Muscle of leg (tissue), 11 donors: ENCODE results near the gene PIP5KL1. TPM values are rescaled to one million over a fixed set of nuclear protein-coding genes. Genes with fewer than 3 reads are reported as not detected.

Experiments used
- DNase-seq: peaks from one replicate; pipeline ENCODE4 v3.0.0; 2013
- H3K27ac ChIP-seq: one replicate; pipeline ENCODE4 v1.5.1; 2013; ENCODE audit warnings: mild to moderate bottlenecking, low read length, control low read depth
- H3K27me3 ChIP-seq: one replicate; pipeline ENCODE4 v1.6.1; 2013; ENCODE audit warnings: low read length; ENCODE audit not compliant: control insufficient read depth, insufficient read depth
- H3K36me3 ChIP-seq: one replicate; pipeline ENCODE4 v1.6.1; 2013; ENCODE audit warnings: low read length; ENCODE audit not compliant: control insufficient read depth, insufficient read depth
- H3K4me1 ChIP-seq: one replicate; pipeline ENCODE4 v1.6.1; 2013; ENCODE audit warnings: low read length; ENCODE audit not compliant: control insufficient read depth, insufficient read depth
- H3K4me3 ChIP-seq: one replicate; pipeline ENCODE4 v1.5.1; 2013; ENCODE audit warnings: low read length, control low read depth
- H3K9me3 ChIP-seq: replicated peaks from 2 replicates; pipeline ENCODE4 v1.6.1; 2013; ENCODE audit warnings: low read depth, low read length; ENCODE audit not compliant: control insufficient read depth
- WGBS: methylation state at CpG from one replicate; pipeline ENCODE4 v1.1.5; 2013; ENCODE audit warnings: missing lambda C conversion rate; ENCODE audit not compliant: insufficient coverage; 5-methylcytosine and 5-hydroxymethylcytosine counted together
- polyA plus RNA-seq, 8 donors: library from polyadenylated mRNA; unstranded; fragments of 120-200 nt; gene quantifications; one replicate each; pipeline versions ENCODE4 v1.2.1 to v1.2.3, GENCODE V29; 2013; ENCODE audit warnings: inconsistent platforms in 1 of 8, low replicate concordance in 1 of 8; ENCODE audit not compliant: insufficient read length in 8 of 8, insufficient read depth in 1 of 8
- total RNA-seq: library from RNA; stranded (reverse); fragments of 120-200 nt; gene quantifications from one replicate; pipeline ENCODE4 v1.2.4, GENCODE V29; 2013

Gene PIP5KL1
- total and polyA plus RNA-seq, 9 donors, result 0.42 to 3.5 (median 1.9) TPM

GRCh38 chr9:127975376-127976315 lies 45.1 kb upstream of the PIP5KL1 start:
- Histone ChIP-seq H3K27ac (no peak overlapping the region), H3K27me3 (no peaks in the 10 kb centered on the region), H3K4me1 (peaks cover 95% of the 10 kb centered on the region), H3K9me3 (no peaks in the 10 kb centered on the region), H3K4me3 (no peak overlapping the region), H3K36me3 (peaks cover 6% of the 10 kb centered on the region)
- DNase-seq, result peak; percentile 5
- 75% methylated on average over 7 of the region's 10 CpGs for WGBS

DNA sequence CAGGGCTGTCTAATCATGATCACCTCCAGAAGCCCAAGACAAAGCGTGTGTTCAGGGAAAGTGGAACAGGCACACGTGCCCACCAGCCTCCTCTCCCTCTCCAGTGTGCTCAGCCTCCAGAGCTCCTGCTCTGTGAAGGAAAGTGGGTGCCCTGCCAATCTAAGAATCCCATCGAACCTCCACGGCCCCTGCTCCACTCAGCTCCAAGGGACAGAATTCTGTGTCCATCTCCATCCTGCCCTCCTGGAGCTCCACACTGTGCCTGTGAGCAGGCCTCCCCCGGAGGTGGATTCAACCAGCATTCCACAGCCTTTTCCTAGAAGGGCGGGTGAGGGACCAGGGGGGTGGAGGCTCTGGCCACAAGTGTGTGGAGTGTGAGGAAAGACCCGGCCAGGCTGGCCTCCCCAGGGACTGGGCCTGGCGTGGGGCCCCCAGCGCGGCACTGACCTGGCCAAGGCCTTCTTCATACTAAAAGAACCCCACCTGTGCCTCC lies 44.2 kb upstream of the PIP5KL1 start:
- H3K27me3 ChIP-seq, result no peaks in the 10 kb centered on the region
- WGBS, result 53% methylated on average over 2 of the region's 10 CpGs
- peak; percentile 22 for DNase-seq
- H3K4me1 ChIP-seq, result peaks cover 99% of the 10 kb centered on the region
- H3K27ac ChIP-seq, result peak overlapping the region; percentile 13
- no peak overlapping the region for H3K4me3 ChIP-seq
- peaks cover 6% of the 10 kb centered on the region for H3K36me3 ChIP-seq
- H3K9me3 ChIP-seq, result no peaks in the 10 kb centered on the region

GRCh38 chr9:127974001-127974768 lies 43.6 kb upstream of the PIP5KL1 start:
- Histone ChIP-seq H3K9me3 (no peaks in the 10 kb centered on the region), H3K27me3 (no peaks in the 10 kb centered on the region), H3K4me3 (no peak overlapping the region), H3K4me1 (peaks cover 99% of the 10 kb centered on the region), H3K36me3 (peaks cover 6% of the 10 kb centered on the region), H3K27ac (peak overlapping the region; percentile 25)
- DNase-seq, result peak; percentile 18
- WGBS, result 52% methylated on average over 12 of the region's 12 CpGs

DNA sequence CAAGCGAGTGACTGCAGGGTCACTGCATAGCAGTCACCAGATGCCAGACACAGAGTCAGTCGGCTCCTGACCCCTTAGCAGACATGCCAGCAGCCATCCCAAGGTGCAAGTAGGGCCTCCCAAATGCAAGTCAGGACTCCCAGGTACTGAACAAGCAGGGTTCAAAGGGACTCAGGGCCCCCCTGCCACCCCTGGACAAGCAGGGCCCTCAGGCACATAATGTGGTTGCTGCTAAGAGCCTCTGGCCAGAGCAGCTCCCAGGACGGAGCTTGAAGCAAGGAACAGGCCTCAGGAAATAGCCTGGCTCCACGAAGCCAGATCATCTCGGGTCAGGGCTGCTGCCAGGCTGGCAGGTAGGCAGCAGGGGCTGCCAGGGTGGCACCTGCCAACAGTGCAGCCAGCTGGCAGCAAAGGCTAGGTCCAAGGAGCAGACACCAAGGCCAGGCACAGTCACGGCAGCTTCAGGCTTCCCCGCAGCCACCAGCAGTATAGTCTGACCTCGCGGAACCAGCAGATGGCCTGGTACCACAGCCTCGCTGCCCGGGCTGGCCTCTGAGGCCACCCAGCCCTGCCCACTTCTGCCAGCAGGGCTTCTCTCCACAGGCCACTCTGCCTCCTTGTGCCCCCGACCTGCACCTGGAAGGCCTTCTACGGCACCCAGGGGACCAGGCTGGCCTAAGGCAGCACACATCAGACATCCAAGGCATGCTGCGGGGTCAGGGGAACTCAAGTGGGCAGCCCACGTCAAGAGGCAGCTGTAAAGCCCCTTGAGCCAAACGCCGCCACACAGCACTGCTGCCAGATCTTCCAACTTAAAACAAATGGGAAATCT lies 42.8 kb upstream of the PIP5KL1 start:
- H3K36me3 ChIP-seq, result peaks cover 6% of the 10 kb centered on the region
- H3K9me3 ChIP-seq, result no peaks in the 10 kb centered on the region
- H3K27me3 ChIP-seq, result no peaks in the 10 kb centered on the region
- 60% methylated on average over 17 of the region's 17 CpGs for WGBS
- H3K4me1 ChIP-seq, result peaks cover 99% of the 10 kb centered on the region
- DNase-seq, result peak; percentile 7
- no peak overlapping the region for H3K4me3 ChIP-seq
- H3K27ac ChIP-seq, result peak overlapping the region; percentile 25

DNA sequence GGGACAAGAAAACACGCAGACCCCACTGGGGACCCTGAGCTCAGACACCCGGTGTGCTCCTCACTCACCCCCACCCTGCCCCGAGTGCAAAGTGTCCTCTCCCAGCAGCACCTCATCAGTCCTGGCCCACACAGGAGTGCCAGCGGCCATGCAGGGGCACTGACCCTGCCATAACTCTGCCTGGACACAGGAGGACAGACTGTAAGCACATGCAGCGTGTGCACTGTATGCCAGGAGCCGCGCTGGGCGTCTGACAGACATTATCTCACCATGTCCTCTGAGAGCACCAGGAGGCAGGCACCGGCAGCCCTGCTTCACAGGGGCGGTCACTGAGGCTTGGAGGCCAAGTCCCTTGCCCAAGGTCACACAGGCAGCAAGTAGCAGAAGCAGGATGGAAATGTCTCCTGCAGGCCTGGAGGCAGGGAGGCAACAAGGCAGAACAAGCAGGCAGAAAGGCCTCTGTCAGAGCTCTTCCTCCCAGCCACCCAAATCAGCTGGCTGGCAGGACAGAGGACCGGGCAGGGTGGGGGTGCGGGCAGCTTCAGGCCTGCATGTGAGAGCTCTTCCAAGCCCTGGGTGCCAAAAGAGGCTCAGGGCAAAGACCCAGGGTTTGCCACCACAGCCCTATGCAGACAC lies 41.8 kb upstream of the PIP5KL1 start:
- DNase-seq, result peak; percentile 23
- H3K27me3 ChIP-seq, result no peaks in the 10 kb centered on the region
- 56% methylated on average over 9 of the region's 12 CpGs for WGBS
- peaks cover 5% of the 10 kb centered on the region for H3K36me3 ChIP-seq
- H3K9me3 ChIP-seq, result no peaks in the 10 kb centered on the region
- peaks cover 97% of the 10 kb centered on the region for H3K4me1 ChIP-seq
- no peak overlapping the region for H3K4me3 ChIP-seq
- no peak overlapping the region for H3K27ac ChIP-seq

- H3K9me3 ChIP-seq, result no peaks in the 10 kb centered on the region
- H3K36me3 ChIP-seq, result peaks cover 2% of the 10 kb centered on the region
- peak; percentile 43 for DNase-seq
- H3K4me1 ChIP-seq, result peaks cover 97% of the 10 kb centered on the region
- peak overlapping the region; percentile 13 for H3K27ac ChIP-seq
- no peaks in the 10 kb centered on the region for H3K27me3 ChIP-seq
- 33% methylated on average over 17 of the region's 20 CpGs for WGBS
- H3K4me3 ChIP-seq, result no peak overlapping the region
Observed at GRCh38 chr9:127971357-127972235, 41.0 kb upstream of the PIP5KL1 start.

DNA sequence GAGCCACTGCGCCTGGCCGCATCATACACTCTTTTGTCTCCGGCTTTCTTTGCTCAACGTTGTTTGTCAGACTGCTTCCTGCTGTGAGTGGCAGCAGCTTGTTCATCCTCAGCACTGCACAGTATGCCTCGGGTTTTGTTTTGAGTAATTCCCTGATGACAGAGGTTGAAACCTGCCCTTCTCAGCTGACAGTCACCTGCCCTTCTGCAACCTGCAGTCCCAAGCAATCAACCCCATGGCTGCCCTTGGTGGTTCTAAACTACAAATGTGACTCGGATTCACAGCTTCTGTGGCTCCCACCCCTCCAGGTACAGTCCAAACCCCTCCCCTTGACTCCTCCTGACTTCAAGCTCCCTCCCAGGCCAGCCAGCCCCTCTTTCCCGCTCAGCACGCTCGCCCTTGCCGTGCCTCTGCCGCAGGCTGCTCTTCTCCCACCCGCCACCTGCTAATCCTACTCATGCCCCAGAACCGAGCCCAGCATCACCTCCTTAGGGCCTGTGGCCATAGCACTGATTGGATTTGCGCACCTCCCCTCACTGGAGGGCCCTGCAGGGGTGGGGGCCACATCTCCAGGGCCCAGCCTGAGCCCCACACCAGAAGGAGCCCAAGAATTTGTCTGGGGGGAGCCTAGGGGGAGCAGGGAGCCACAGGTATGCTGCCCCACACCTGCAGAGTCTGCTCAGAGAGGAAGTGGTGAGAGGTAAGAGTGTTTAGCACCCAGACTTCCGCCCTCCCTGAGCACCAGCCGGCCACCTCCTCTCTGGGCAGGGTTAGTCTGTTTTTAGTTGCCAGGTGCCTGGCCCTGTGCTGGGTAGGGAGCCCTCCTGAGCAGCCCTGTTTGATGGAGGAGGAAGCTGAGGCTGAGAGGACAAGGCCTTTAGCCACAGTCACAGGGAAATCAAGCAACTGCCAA lies 40.1 kb upstream of the PIP5KL1 start:
- Histone ChIP-seq H3K9me3 (no peaks in the 10 kb centered on the region), H3K36me3 (no peaks in the 10 kb centered on the region), H3K27ac (no peak overlapping the region), H3K27me3 (no peaks in the 10 kb centered on the region), H3K4me1 (peaks cover 97% of the 10 kb centered on the region), H3K4me3 (no peak overlapping the region)
- WGBS, result 61% methylated on average over 14 of the region's 16 CpGs
- DNase-seq, result no peak

DNA sequence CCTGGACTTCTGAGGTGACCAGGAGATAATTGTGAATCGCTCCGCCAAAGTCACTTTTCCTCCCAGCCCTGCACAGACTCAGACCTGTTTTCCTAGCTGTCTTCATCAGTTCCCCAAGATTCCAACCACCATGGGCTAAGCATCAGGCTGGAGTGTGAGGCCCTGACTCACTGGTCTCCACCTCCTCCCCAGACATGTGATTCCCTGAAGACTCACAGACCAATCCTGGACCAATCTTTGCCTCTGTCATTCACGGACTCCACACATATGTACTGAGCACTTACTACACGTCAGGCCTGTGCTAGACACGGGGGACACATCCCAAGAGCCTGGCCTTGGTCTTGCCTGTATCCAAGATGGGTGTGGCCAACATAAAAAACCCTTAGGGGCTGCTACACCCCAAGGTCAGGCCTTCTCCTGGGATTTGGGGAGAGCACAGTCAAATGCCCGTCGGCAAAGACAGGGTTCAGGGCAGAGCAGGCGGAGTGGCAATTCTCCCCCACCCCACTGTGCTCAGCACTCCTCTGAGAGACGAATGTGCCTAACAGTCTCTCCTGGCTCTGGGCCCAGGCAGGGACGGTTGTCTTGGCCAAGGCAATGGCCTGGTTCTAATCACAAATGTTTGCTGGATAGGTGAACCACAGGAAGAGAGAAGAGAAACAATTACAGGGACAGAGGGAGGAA lies 38.3 kb upstream of the PIP5KL1 start:
- Histone ChIP-seq H3K27me3 (no peaks in the 10 kb centered on the region), H3K9me3 (no peaks in the 10 kb centered on the region), H3K4me3 (no peak overlapping the region), H3K27ac (peak overlapping the region; percentile 10), H3K4me1 (peaks cover 94% of the 10 kb centered on the region), H3K36me3 (no peaks in the 10 kb centered on the region)
- DNase-seq, result peak; percentile 56
- 47% methylated on average over 8 of the region's 10 CpGs for WGBS
